CD4-positive, alpha-beta T cell (primary cell): ENCODE results near the gene USH1C. TPM values are rescaled to one million over a fixed set of nuclear protein-coding genes. Genes with fewer than 3 reads are reported as not detected.

Experiments
- ATAC-seq: fragments of 200-7000 bp; cut with Tn5 transposase; one replicate; pipeline ENCODE4 v1.10.0; 2022; ENCODE audit warnings: mild to moderate bottlenecking; ENCODE audit not compliant: poor library complexity
- CTCF ChIA-PET: fragments of 350-600 bp; sonication (Branson Sonifier 250); formaldehyde crosslinking; loops from one replicate; lab custom pipeline; 2021; ENCODE audit warnings: antibody characterized with exemption, inconsistent platforms; lab: Charles Lee
- POLR2A ChIA-PET: fragments of 350-600 bp; sonication (Branson Sonifier 250); formaldehyde crosslinking; loops from one replicate; lab custom pipeline; 2021; ENCODE audit warnings: antibody characterized with exemption, inconsistent platforms; lab: Charles Lee
- DNase-seq, 14 experiments: peaks; one replicate each; pipeline ENCODE4 v3.0.0-alpha.2; 2013 to 2020; ENCODE audit warnings: mixed read lengths in 2 of 14
- H3K27ac ChIP-seq, 2 donors: one replicate each; pipeline versions ENCODE4 v1.5.1 to v1.7.0; 2013; ENCODE audit warnings: low read length in 2 of 2, low read depth in 1 of 2, mild to moderate bottlenecking in 1 of 2
- H3K27me3 ChIP-seq, 2 experiments: 1 replicate in 1 of 2; 2 replicates in 1 of 2; pipeline versions ENCODE4 v1.6.1 to v1.7.0; 2013; ENCODE audit warnings: low read length in 2 of 2, control low read depth in 1 of 2, mild to moderate bottlenecking in 1 of 2, moderate library complexity in 1 of 2; ENCODE audit not compliant: insufficient read depth in 2 of 2, control insufficient read depth in 1 of 2
- H3K36me3 ChIP-seq: one replicate; pipeline ENCODE4 v1.6.1; 2013; ENCODE audit warnings: low read length, control low read depth; ENCODE audit not compliant: insufficient read depth
- H3K4me1 ChIP-seq: one replicate; pipeline ENCODE4 v1.6.1; 2013; ENCODE audit warnings: low read length, control low read depth; ENCODE audit not compliant: insufficient read depth
- H3K4me3 ChIP-seq: one replicate; pipeline ENCODE4 v1.5.1; 2013; ENCODE audit warnings: mild to moderate bottlenecking, low read length, moderate library complexity
- H3K9me3 ChIP-seq, 2 experiments: 1 replicate in 1 of 2; 2 replicates in 1 of 2; pipeline versions ENCODE4 v1.6.1 to v1.7.0; 2013; ENCODE audit warnings: low read length in 2 of 2, mild to moderate bottlenecking in 2 of 2, control low read depth in 1 of 2, moderate library complexity in 1 of 2; ENCODE audit not compliant: control insufficient read depth in 1 of 2, insufficient read depth in 1 of 2
- H3K27ac Mint-ChIP-seq: one replicate; pipeline ENCODE4 v1.8.0; 2020; ENCODE audit warnings: mixed read lengths
- H3K27me3 Mint-ChIP-seq: one replicate; pipeline ENCODE4 v1.8.0; 2021; ENCODE audit warnings: mixed read lengths
- H3K36me3 Mint-ChIP-seq: one replicate; pipeline ENCODE4 v1.8.0; 2021; ENCODE audit warnings: low read depth, mixed read lengths
- H3K4me1 Mint-ChIP-seq: one replicate; pipeline ENCODE4 v1.8.0; 2021; ENCODE audit warnings: low read depth, mixed read lengths
- H3K4me3 Mint-ChIP-seq: one replicate; pipeline ENCODE4 v1.8.0; 2020; ENCODE audit warnings: mild to moderate bottlenecking, mixed read lengths
- H3K9me3 Mint-ChIP-seq: one replicate; pipeline ENCODE4 v1.8.0; 2020; ENCODE audit warnings: mixed read lengths
- CTCF ChIP-seq: fragments of 200-600 bp; IDR thresholded peaks from one replicate; pipeline ENCODE4 v1.8.0; 2022; ENCODE audit warnings: antibody characterized with exemption, mild to moderate bottlenecking
- intact Hi-C, 2 experiments: fragments of 100-400 bp; cut with DNase I in 1 of 2; cut with micrococcal nuclease in 1 of 2; formaldehyde crosslinking; loops; one replicate each; pipeline versions ENCODE4 v1.15.1 to v1.9.0; 2023 to 2025; cut with DNase I, micrococcal nuclease
- total RNA-seq, 174 experiments: library from RNA in 2 of 174; stranded (reverse) in 2 of 174; gene quantifications; one replicate each; pipeline ENCODE4 v1.2.3 and lab custom pipeline; 2021 to 2026

Gene USH1C
- total RNA-seq, 2 experiments from 2014 or later, result not detected

- Mint-ChIP-seq H3K36me3 (no peaks in the 10 kb centered on the region), H3K4me3 (no peak overlapping the region), H3K27me3 (no peaks in the 10 kb centered on the region), H3K27ac (no peak overlapping the region), H3K4me1 (no peaks in the 10 kb centered on the region), H3K9me3 (no peaks in the 10 kb centered on the region)
- H3K27ac ChIP-seq, result no peak overlapping the region
- H3K27me3 ChIP-seq, result peaks cover 2 to 4% of the 10 kb centered on the region in 2 experiments
- no peak for ATAC-seq
- no peak overlapping the region for H3K4me3 ChIP-seq
- H3K36me3 ChIP-seq, result no peaks in the 10 kb centered on the region
- no peaks in the 10 kb centered on the region for H3K4me1 ChIP-seq
- ChIA-PET POLR2A (no interaction called here), CTCF (no interaction called here)
- no peak for DNase-seq
- intact Hi-C loops, result no loop called here
- TF ChIP-seq CTCF, result no peak
- no peaks in the 10 kb centered on the region for H3K9me3 ChIP-seq
Observed at GRCh38 chr11:17516551-17517150, 27.6 kb downstream of the USH1C start.

GRCh38 chr11:17515443-17516176 is 28.6 kb downstream of the USH1C start:
- Mint-ChIP-seq H3K9me3 (no peaks in the 10 kb centered on the region), H3K4me1 (no peaks in the 10 kb centered on the region), H3K36me3 (no peaks in the 10 kb centered on the region), H3K4me3 (no peak overlapping the region), H3K27ac (no peak overlapping the region), H3K27me3 (peaks cover 1% of the 10 kb centered on the region)
- CTCF ChIA-PET, result interaction anchor here (0.9 kb wide), 1 partner anchor 11 kb away, joined by 3 read pairs; no protein-coding TSS in a partner anchor
- Histone ChIP-seq H3K36me3 (no peaks in the 10 kb centered on the region), H3K4me3 (no peak overlapping the region), H3K27me3 (peaks cover 2 to 4% of the 10 kb centered on the region in 2 experiments), H3K9me3 (no peaks in the 10 kb centered on the region), H3K27ac (no peak overlapping the region), H3K4me1 (no peaks in the 10 kb centered on the region)
- ATAC-seq, result no peak
- TF ChIP-seq CTCF, result no peak
- no peak for DNase-seq
- POLR2A ChIA-PET, result no interaction called here
- intact Hi-C loops, result no loop called here

- Histone ChIP-seq H3K4me1 (no peaks in the 10 kb centered on the region), H3K27ac (no peak overlapping the region), H3K36me3 (no peaks in the 10 kb centered on the region), H3K27me3 (peaks cover 2 to 4% of the 10 kb centered on the region in 2 experiments), H3K9me3 (no peaks in the 10 kb centered on the region), H3K4me3 (no peak overlapping the region)
- Mint-ChIP-seq H3K27me3 (peaks cover 6% of the 10 kb centered on the region), H3K9me3 (no peaks in the 10 kb centered on the region), H3K4me1 (no peaks in the 10 kb centered on the region), H3K4me3 (no peak overlapping the region), H3K27ac (no peak overlapping the region), H3K36me3 (no peaks in the 10 kb centered on the region)
- CTCF ChIA-PET, result interaction anchor here (0.9 kb wide), 1 partner anchor 10 kb away, joined by 3 read pairs; no protein-coding TSS in a partner anchor
- intact Hi-C loops, result no loop called here
- POLR2A ChIA-PET, result no interaction called here
- TF ChIP-seq CTCF, result no peak
- DNase-seq (no peak), ATAC-seq (no peak)
Observed at GRCh38 chr11:17514476-17514875, 29.7 kb downstream of the USH1C start.
